Fibroblast of lung (primary cell): ENCODE results near the gene NDUFAF8. TPM values are rescaled to one million over a fixed set of nuclear protein-coding genes. Genes with fewer than 3 reads are reported as not detected.

ENCODE experiments used
- DNase-seq, 2 donors: peaks; one replicate each; pipeline versions ENCODE4 v3.0.0 to v3.0.0-alpha.2; 2010; ENCODE audit warnings: low read depth in 2 of 2
- H2AFZ ChIP-seq: 2 replicates; pipeline ENCODE4 v1.5.1; 2012; ENCODE audit warnings: low read length, control low read depth, inconsistent platforms
- H3K27ac ChIP-seq: 2 replicates; pipeline ENCODE4 v1.5.1; 2011; ENCODE audit warnings: low read length, control low read depth; ENCODE audit not compliant: insufficient read depth
- H3K27me3 ChIP-seq: 2 replicates; pipeline ENCODE4 v1.5.1; 2011; ENCODE audit warnings: mild to moderate bottlenecking, low read length; ENCODE audit not compliant: control insufficient read depth, insufficient read depth
- H3K36me3 ChIP-seq: 2 replicates; pipeline ENCODE4 v1.5.1; 2011; ENCODE audit warnings: low read length; ENCODE audit not compliant: control insufficient read depth, insufficient read depth
- H3K4me1 ChIP-seq: 2 replicates; pipeline ENCODE4 v1.5.1; 2011; ENCODE audit warnings: low read length; ENCODE audit not compliant: control insufficient read depth, insufficient read depth; ENCODE audit errors: extremely low read depth
- H3K4me2 ChIP-seq: 2 replicates; pipeline ENCODE4 v1.5.1; 2011; ENCODE audit warnings: low read length, control low read depth; ENCODE audit not compliant: insufficient read depth; ENCODE audit errors: extremely low read depth
- H3K4me3 ChIP-seq, 4 experiments: fragments of 200-600 bp in 1 of 4; sonication (generic) in 1 of 4; replicated peaks in 1 of 4; 2 replicates each; pipeline ENCODE4 v1.5.1; 2011 to 2016; ENCODE audit warnings: low read length in 4 of 4, low read depth in 3 of 4, mild to moderate bottlenecking in 3 of 4, control low read depth in 2 of 4, inconsistent platforms in 1 of 4, mixed read lengths in 1 of 4; ENCODE audit not compliant: insufficient read depth in 1 of 4; ENCODE audit errors: control extremely low read depth in 1 of 4
- H3K79me2 ChIP-seq: 2 replicates; pipeline ENCODE4 v1.5.1; 2012; ENCODE audit warnings: mild to moderate bottlenecking, low read length, inconsistent platforms; ENCODE audit not compliant: control insufficient read depth, insufficient read depth
- H3K9ac ChIP-seq: 2 replicates; pipeline ENCODE4 v1.5.1; 2011; ENCODE audit warnings: mild to moderate bottlenecking, low read length, control low read depth; ENCODE audit not compliant: insufficient read depth
- H3K9me3 ChIP-seq: 2 replicates; pipeline ENCODE4 v1.5.1; 2012; ENCODE audit warnings: low read depth, low read length; ENCODE audit not compliant: control insufficient read depth, insufficient read depth
- H4K20me1 ChIP-seq: 2 replicates; pipeline ENCODE4 v1.5.1; 2011; ENCODE audit warnings: low read length; ENCODE audit not compliant: control insufficient read depth, insufficient read depth; ENCODE audit errors: extremely low read depth
- EZH2 ChIP-seq: IDR thresholded peaks from 2 replicates; pipeline ENCODE4 v1.5.1; 2012; ENCODE audit warnings: low read length, control low read depth, mild to moderate bottlenecking; ENCODE audit errors: missing control alignments
- polyA plus RNA-seq, 2 donors: library from polyadenylated mRNA; depleted of rRNA in 1 of 2; stranded (reverse) in 1 of 2; unstranded in 1 of 2; fragments of >200 nt; gene quantifications; 2 replicates each; pipeline ENCODE4 v1.2.1, GENCODE V29; 2011 to 2012; ENCODE audit warnings: missing spikeins in 1 of 2
- total RNA-seq: library from RNA; depleted of rRNA; stranded (reverse); fragments of >200 nt; gene quantifications from 2 replicates; pipeline ENCODE4 v1.2.1, GENCODE V29; 2014
- TF ChIP-seq, protein P1 (sequence below), 2 donors: IDR thresholded peaks in 1 of 2; conservative IDR thresholded peaks in 1 of 2; 1 replicate in 1 of 2; 2 replicates in 1 of 2; pipeline ENCODE4 v1.5.1; 2011 to 2012; ENCODE audit warnings: low read length in 2 of 2, control low read depth in 1 of 2, inconsistent platforms in 1 of 2, low read depth in 1 of 2, mild to moderate bottlenecking in 1 of 2

NDUFAF8 gene
- total and polyA plus RNA-seq, 2 donors (not counting 1 experiment from before 2014, with no cell fraction given) = 41.9 to 102 TPM

DNA sequence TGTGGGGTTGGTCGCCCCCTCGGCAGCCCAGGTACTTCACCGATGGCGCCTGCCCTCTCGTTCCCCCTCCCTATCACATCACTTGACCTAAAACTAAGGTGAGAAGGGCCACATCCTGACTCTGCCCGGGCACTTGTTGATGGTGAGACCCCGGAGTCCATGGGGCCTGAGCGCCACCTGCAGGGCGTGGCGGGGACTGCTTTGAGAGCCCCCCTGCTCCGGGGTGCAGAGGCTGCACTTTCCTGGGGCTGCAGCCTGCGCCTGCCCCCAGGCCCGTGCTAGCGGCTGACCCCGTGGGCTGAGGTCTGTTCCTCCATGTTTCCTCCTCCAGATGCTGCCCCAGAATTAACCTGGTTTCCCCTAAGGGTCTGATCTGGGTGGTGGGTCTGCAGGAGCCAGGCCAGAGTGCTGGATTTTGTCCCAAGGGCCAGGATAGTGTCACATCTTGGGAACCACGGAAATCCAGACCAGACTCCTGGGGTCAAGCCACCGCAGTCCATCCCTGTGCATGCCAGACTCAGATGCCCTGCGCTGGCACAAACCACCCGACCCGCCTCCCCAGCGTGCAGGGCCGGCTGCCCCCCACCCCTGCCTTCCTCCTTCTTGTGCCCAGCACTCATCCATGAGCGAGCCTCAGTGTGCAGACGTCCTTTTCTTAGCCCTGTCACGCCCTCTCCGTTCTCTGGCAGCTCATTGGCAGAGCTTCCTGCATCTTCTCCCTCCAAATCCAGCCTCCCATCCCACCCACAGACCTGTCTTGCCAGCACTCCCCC is 2.7 kb downstream of the NDUFAF8 start:
- H3K79me2 ChIP-seq = peaks cover 40% of the 10 kb centered on the region
- no peak overlapping the region for H2AFZ ChIP-seq
- H3K36me3 ChIP-seq = peaks cover 15% of the 10 kb centered on the region
- H3K9me3 ChIP-seq = no peaks in the 10 kb centered on the region
- no peak overlapping the region for H3K9ac ChIP-seq
- H3K4me2 ChIP-seq = no peak overlapping the region
- no peaks in the 10 kb centered on the region for H4K20me1 ChIP-seq
- no peaks in the 10 kb centered on the region for H3K27me3 ChIP-seq
- H3K4me1 ChIP-seq = peaks cover 7% of the 10 kb centered on the region
- no peak overlapping the region for H3K4me3 ChIP-seq
- peak; percentile 19 to 30 for DNase-seq
- no peak overlapping the region for H3K27ac ChIP-seq
- no peak for TF ChIP-seq EZH2
- TF ChIP-seq, protein P1, sequence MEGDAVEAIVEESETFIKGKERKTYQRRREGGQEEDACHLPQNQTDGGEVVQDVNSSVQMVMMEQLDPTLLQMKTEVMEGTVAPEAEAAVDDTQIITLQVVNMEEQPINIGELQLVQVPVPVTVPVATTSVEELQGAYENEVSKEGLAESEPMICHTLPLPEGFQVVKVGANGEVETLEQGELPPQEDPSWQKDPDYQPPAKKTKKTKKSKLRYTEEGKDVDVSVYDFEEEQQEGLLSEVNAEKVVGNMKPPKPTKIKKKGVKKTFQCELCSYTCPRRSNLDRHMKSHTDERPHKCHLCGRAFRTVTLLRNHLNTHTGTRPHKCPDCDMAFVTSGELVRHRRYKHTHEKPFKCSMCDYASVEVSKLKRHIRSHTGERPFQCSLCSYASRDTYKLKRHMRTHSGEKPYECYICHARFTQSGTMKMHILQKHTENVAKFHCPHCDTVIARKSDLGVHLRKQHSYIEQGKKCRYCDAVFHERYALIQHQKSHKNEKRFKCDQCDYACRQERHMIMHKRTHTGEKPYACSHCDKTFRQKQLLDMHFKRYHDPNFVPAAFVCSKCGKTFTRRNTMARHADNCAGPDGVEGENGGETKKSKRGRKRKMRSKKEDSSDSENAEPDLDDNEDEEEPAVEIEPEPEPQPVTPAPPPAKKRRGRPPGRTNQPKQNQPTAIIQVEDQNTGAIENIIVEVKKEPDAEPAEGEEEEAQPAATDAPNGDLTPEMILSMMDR (conservative IDR thresholded peaks at IDR 0.05 in 1 of 2, IDR thresholded peaks at IDR 0.05 in 1 of 2; ENCODE audit: low read depth in 1 of 2, low read length in 2 of 2) = peak; percentile 60 to 72

DNA sequence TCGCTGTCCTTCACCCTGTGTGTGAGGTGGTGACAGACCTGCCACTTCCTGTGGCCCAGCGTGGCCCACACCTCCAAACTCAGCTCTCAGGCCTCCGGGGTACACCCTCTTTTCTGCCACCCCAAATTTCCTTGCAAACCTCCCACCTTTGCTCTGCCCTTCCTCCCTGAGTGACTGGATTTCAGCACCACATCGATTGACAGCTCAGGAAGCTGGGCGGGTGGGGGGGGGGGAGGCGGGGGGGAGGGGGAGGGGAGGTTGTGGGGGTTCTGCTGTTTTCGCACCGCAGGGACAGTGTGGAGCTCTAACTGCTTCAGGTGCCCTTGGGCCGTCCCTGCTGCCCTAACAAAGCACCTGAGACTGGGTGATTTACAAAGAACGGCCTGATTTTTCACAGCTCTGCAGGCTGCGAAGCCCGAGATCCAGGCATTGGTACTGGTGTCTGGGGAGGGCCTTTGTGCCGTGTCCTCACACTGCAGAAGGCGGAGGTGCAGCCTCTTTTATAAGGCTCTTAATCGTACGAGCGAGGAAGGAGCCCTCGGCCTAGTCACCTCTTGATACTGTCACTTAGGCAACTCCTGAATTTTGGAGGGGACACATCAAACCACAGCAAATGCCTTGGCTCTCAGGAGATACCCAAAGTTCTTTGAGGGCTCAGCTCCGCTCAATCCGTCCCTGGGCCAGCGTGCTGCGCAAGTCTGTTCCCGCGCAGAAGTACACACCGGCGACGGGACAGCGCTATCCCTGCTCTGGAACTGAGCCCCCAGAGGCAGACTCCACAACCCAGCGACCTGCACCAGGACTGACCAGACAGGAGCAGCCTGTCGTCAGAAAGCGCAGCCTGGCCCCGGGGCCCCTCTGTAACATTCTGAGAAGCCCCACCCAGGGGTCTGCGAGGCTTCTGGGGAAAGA is 3.6 kb downstream of the NDUFAF8 start:
- Histone ChIP-seq H2AFZ (no peak overlapping the region), H3K4me3 (no peak overlapping the region), H3K9me3 (no peaks in the 10 kb centered on the region), H3K9ac (no peak overlapping the region), H3K36me3 (peaks cover 15% of the 10 kb centered on the region), H3K79me2 (peaks cover 33% of the 10 kb centered on the region), H3K27me3 (no peaks in the 10 kb centered on the region), H3K4me2 (no peak overlapping the region), H3K4me1 (peaks cover 5% of the 10 kb centered on the region), H4K20me1 (no peaks in the 10 kb centered on the region), H3K27ac (no peak overlapping the region)
- DNase-seq = no peak
- no peak for TF ChIP-seq EZH2
- TF ChIP-seq, protein P1 (conservative IDR thresholded peaks at IDR 0.05 in 1 of 2, IDR thresholded peaks at IDR 0.05 in 1 of 2; ENCODE audit: low read depth in 1 of 2, low read length in 2 of 2) = no peak

DNA sequence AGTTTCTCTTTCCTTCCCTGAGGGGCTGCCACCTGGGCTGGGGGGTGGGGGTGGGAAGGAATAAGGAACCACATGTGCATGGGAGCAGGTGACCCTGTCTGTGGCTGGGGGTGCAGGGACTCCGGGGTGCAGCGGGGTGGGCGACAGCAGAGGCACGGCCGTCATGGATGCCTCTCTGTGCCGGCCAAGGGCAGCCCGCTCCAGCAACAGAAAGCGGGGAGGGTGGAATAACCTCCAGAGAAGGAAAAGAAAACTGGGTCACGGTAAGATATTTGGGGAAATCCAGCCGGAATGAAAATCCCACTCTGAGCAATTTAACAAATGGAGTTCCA is 4.2 kb downstream of the NDUFAF8 start:
- peaks cover 27% of the 10 kb centered on the region for H3K79me2 ChIP-seq
- TF ChIP-seq, protein P1 (conservative IDR thresholded peaks at IDR 0.05 in 1 of 2, IDR thresholded peaks at IDR 0.05 in 1 of 2; ENCODE audit: low read depth in 1 of 2, low read length in 2 of 2) = no peak
- no peak for TF ChIP-seq EZH2
- H3K4me3 ChIP-seq = no peak overlapping the region
- H3K27me3 ChIP-seq = no peaks in the 10 kb centered on the region
- no peak overlapping the region for H3K4me2 ChIP-seq
- no peak overlapping the region for H3K9ac ChIP-seq
- no peak for DNase-seq
- H3K4me1 ChIP-seq = peaks cover 5% of the 10 kb centered on the region
- no peak overlapping the region for H2AFZ ChIP-seq
- no peaks in the 10 kb centered on the region for H4K20me1 ChIP-seq
- peaks cover 15% of the 10 kb centered on the region for H3K36me3 ChIP-seq
- H3K9me3 ChIP-seq = no peaks in the 10 kb centered on the region
- no peak overlapping the region for H3K27ac ChIP-seq
